Esophagus (tissue), 2 donors: Measurements from ENCODE around the gene AGAP3. TPM values are rescaled to one million over a fixed set of nuclear protein-coding genes. Genes with fewer than 3 reads are reported as not detected.

ENCODE experiments used
- H3K27ac ChIP-seq, 2 donors: one replicate each; pipeline ENCODE4 v1.5.1; 2013; ENCODE audit warnings: low read depth in 2 of 2, mild to moderate bottlenecking in 2 of 2, inconsistent platforms in 1 of 2, low read length in 1 of 2, moderate library complexity in 1 of 2
- H3K27me3 ChIP-seq, 2 donors: one replicate each; pipeline ENCODE4 v1.6.1; 2013; ENCODE audit warnings: low read length in 2 of 2, control low read depth in 1 of 2, mild to moderate bottlenecking in 1 of 2; ENCODE audit not compliant: insufficient read depth in 2 of 2, control insufficient read depth in 1 of 2
- H3K36me3 ChIP-seq, 2 donors: one replicate each; pipeline ENCODE4 v1.6.1; 2013; ENCODE audit warnings: low read length in 1 of 2; ENCODE audit not compliant: control insufficient read depth in 2 of 2, insufficient read depth in 2 of 2
- H3K4me1 ChIP-seq, 2 donors: one replicate each; pipeline ENCODE4 v1.6.1; 2013; ENCODE audit warnings: low read length in 1 of 2; ENCODE audit not compliant: control insufficient read depth in 2 of 2, insufficient read depth in 2 of 2
- H3K4me3 ChIP-seq, 2 donors: one replicate each; pipeline ENCODE4 v1.5.1; 2013; ENCODE audit warnings: low read length in 2 of 2, mild to moderate bottlenecking in 2 of 2, low read depth in 1 of 2, moderate library complexity in 1 of 2
- H3K9me3 ChIP-seq, 2 donors: one replicate each; pipeline ENCODE4 v1.6.1; 2013; ENCODE audit warnings: mild to moderate bottlenecking in 2 of 2, low read depth in 1 of 2, low read length in 1 of 2, moderate library complexity in 1 of 2; ENCODE audit not compliant: control insufficient read depth in 2 of 2, insufficient read depth in 1 of 2
- WGBS, 2 donors: extraction: QIAGEN DNeasy Blood & Tissue Kit; methylation state at CpG; one replicate each; pipeline ENCODE4 v1.1.7; 2013; 5-methylcytosine and 5-hydroxymethylcytosine counted together
- polyA plus RNA-seq, 2 donors: library from polyadenylated mRNA; stranded (reverse); fragments of 200-250 nt; gene quantifications; one replicate each; pipeline ENCODE4 v1.2.3, GENCODE V29; 2013
- donor health status: healthy with polysubstance abuse.
- donor health status: Bipolar disorder and iron deficiency.

AGAP3 gene
- polyA plus RNA-seq, 2 donors = 60.8 to 98.8 TPM

- H3K4me1 ChIP-seq = peaks cover 18 to 26% of the 10 kb centered on the region in 2 donors
- H3K9me3 ChIP-seq = no peaks in the 10 kb centered on the region
- H3K36me3 ChIP-seq = no peaks in the 10 kb centered on the region
- H3K27me3 ChIP-seq = no peaks in the 10 kb centered on the region
- peak overlapping the region; percentile 55 to 78 for H3K4me3 ChIP-seq
- peak overlapping the region; percentile 82 to 84 for H3K27ac ChIP-seq
- WGBS, 2 donors = 1% methylated on average over 37 to 55 of the region's 56 CpGs
These were observed 548 bp downstream of the AGAP3 start for GRCh38 chr7:151086802-151087244.

GRCh38 chr7:151087245-151088018 is 1.2 kb downstream of the AGAP3 start:
- whole genome bisulfite sequencing, 2 donors = 2% methylated on average over 64 to 70 of the region's 70 CpGs
- Histone ChIP-seq H3K27ac (peak overlapping the region; percentile 82 to 84), H3K36me3 (no peaks in the 10 kb centered on the region), H3K4me1 (peaks cover 12 to 20% of the 10 kb centered on the region in 2 donors), H3K27me3 (no peaks in the 10 kb centered on the region), H3K4me3 (peak overlapping the region; percentile 55 to 78), H3K9me3 (no peaks in the 10 kb centered on the region)

- H3K9me3 ChIP-seq = no peaks in the 10 kb centered on the region
- H3K4me3 ChIP-seq = peak overlapping the region; percentile 55 to 78
- H3K27me3 ChIP-seq = no peaks in the 10 kb centered on the region
- H3K36me3 ChIP-seq = no peaks in the 10 kb centered on the region
- peaks cover 10 to 17% of the 10 kb centered on the region in 2 donors for H3K4me1 ChIP-seq
- H3K27ac ChIP-seq = peak overlapping the region; percentile 82 to 84
- WGBS, 2 donors = 28 to 34% methylated on average over 16 of the region's 16 CpGs
These were observed 2.0 kb downstream of the AGAP3 start for GRCh38 chr7:151088019-151088855.

- peaks cover 10 to 13% of the 10 kb centered on the region in 2 donors for H3K4me1 ChIP-seq
- H3K9me3 ChIP-seq = no peaks in the 10 kb centered on the region
- H3K36me3 ChIP-seq = no peaks in the 10 kb centered on the region
- H3K27ac ChIP-seq = peak overlapping the region; percentile 75 to 84
- WGBS, 2 donors = 17 to 29% methylated on average over 30 of the region's 30 CpGs
- no peaks in the 10 kb centered on the region for H3K27me3 ChIP-seq
- H3K4me3 ChIP-seq = peak overlapping the region in 1 of 2 donors; percentile 29
These were observed 2.8 kb downstream of the AGAP3 start for GRCh38 chr7:151088856-151089699.

- Histone ChIP-seq H3K36me3 (no peaks in the 10 kb centered on the region), H3K27me3 (no peaks in the 10 kb centered on the region), H3K4me3 (no peak overlapping the region), H3K27ac (peak overlapping the region; percentile 75 to 84), H3K9me3 (no peaks in the 10 kb centered on the region), H3K4me1 (peaks cover 10 to 15% of the 10 kb centered on the region in 2 donors)
- WGBS, 2 donors = 72 to 76% methylated on average over 20 to 22 of the region's 22 CpGs
These were observed 3.8 kb downstream of the AGAP3 start for GRCh38 chr7:151089893-151090730.

- 86 to 88% methylated on average over 7 of the region's 7 CpGs for WGBS, 2 donors
- H3K27me3 ChIP-seq = no peaks in the 10 kb centered on the region
- no peaks in the 10 kb centered on the region for H3K36me3 ChIP-seq
- H3K27ac ChIP-seq = no peak overlapping the region
- H3K9me3 ChIP-seq = no peaks in the 10 kb centered on the region
- H3K4me3 ChIP-seq = no peak overlapping the region
- peaks cover 10 to 17% of the 10 kb centered on the region in 2 donors for H3K4me1 ChIP-seq
These were observed 4.7 kb downstream of the AGAP3 start for GRCh38 chr7:151091003-151091402.

GRCh38 chr7:151091431-151091830 is 5.2 kb downstream of the AGAP3 start:
- Histone ChIP-seq H3K9me3 (no peaks in the 10 kb centered on the region), H3K36me3 (no peaks in the 10 kb centered on the region), H3K4me3 (no peak overlapping the region), H3K4me1 (peaks cover 10 to 18% of the 10 kb centered on the region in 2 donors), H3K27me3 (no peaks in the 10 kb centered on the region), H3K27ac (no peak overlapping the region)
- 53 to 60% methylated on average over 6 of the region's 6 CpGs for WGBS, 2 donors

GRCh38 chr7:151091988-151092387 is 5.7 kb downstream of the AGAP3 start:
- 86 to 88% methylated on average over 14 of the region's 14 CpGs for WGBS, 2 donors
- no peak overlapping the region for H3K4me3 ChIP-seq
- no peaks in the 10 kb centered on the region for H3K27me3 ChIP-seq
- peaks cover 10 to 18% of the 10 kb centered on the region in 2 donors for H3K4me1 ChIP-seq
- no peaks in the 10 kb centered on the region for H3K9me3 ChIP-seq
- H3K36me3 ChIP-seq = no peaks in the 10 kb centered on the region
- H3K27ac ChIP-seq = no peak overlapping the region
